Measurements from ENCODE around the gene ARSJ.
"Not testable (repeated sequence)": the region's sequence is repeated elsewhere in the genome, so short reads cannot be mapped to it uniquely, and the experiment has no call there.

Gene ARSJ

GRCh38 chr4:114012749-114013148 lies 33.3 kb upstream of the ARSJ start:
- H3K9me3 ChIP-seq (ENCODE audit: severe bottlenecking) = no peaks in the 10 kb centered on the region
- H3K27me3 ChIP-seq (ENCODE audit: insufficient read depth, low read depth, severe bottlenecking) = no peaks in the 10 kb centered on the region
- no peak for TF ChIP-seq CTCF (IDR thresholded peaks at IDR 0.05; ENCODE audit: low read depth, low read length)
- H3K4me3 ChIP-seq (ENCODE audit: low read depth, low read length) = no peak overlapping the region
- no peak overlapping the region for H3K27ac ChIP-seq
- no peak for DNase-seq
- H3K36me3 ChIP-seq = no peaks in the 10 kb centered on the region

- H3K27ac ChIP-seq = no peak overlapping the region
- no peaks in the 10 kb centered on the region for H3K9me3 ChIP-seq (ENCODE audit: severe bottlenecking)
- no peak for TF ChIP-seq CTCF (IDR thresholded peaks at IDR 0.05; ENCODE audit: low read depth, low read length)
- H3K36me3 ChIP-seq = no peaks in the 10 kb centered on the region
- no peak overlapping the region for H3K4me3 ChIP-seq (ENCODE audit: low read depth, low read length)
- no peaks in the 10 kb centered on the region for H3K27me3 ChIP-seq (ENCODE audit: insufficient read depth, low read depth, severe bottlenecking)
- DNase-seq = no peak
These were observed 26.4 kb upstream of the ARSJ start for GRCh38 chr4:114005569-114006442.

- H3K4me3 ChIP-seq (ENCODE audit: low read depth, low read length); H3K27ac ChIP-seq; DNase-seq; H3K9me3 ChIP-seq (ENCODE audit: severe bottlenecking); H3K36me3 ChIP-seq; H3K27me3 ChIP-seq (ENCODE audit: insufficient read depth, low read depth, severe bottlenecking): not testable (repeated sequence)
These were observed 25.2 kb upstream of the ARSJ start for GRCh38 chr4:114004483-114005226.

- DNase-seq = no peak
- no peak for TF ChIP-seq CTCF (IDR thresholded peaks at IDR 0.05; ENCODE audit: low read depth, low read length)
- no peak overlapping the region for H3K4me3 ChIP-seq (ENCODE audit: low read depth, low read length)
- no peaks in the 10 kb centered on the region for H3K27me3 ChIP-seq (ENCODE audit: insufficient read depth, low read depth, severe bottlenecking)
- no peak overlapping the region for H3K27ac ChIP-seq
- no peaks in the 10 kb centered on the region for H3K9me3 ChIP-seq (ENCODE audit: severe bottlenecking)
- no peaks in the 10 kb centered on the region for H3K36me3 ChIP-seq
These were observed 19.1 kb upstream of the ARSJ start for GRCh38 chr4:113998531-113998930.

GRCh38 chr4:113998079-113998478 lies 18.6 kb upstream of the ARSJ start:
- no peaks in the 10 kb centered on the region for H3K27me3 ChIP-seq (ENCODE audit: insufficient read depth, low read depth, severe bottlenecking)
- H3K27ac ChIP-seq = no peak overlapping the region
- no peak for TF ChIP-seq CTCF (IDR thresholded peaks at IDR 0.05; ENCODE audit: low read depth, low read length)
- no peak for DNase-seq
- no peak overlapping the region for H3K4me3 ChIP-seq (ENCODE audit: low read depth, low read length)
- H3K9me3 ChIP-seq (ENCODE audit: severe bottlenecking) = no peaks in the 10 kb centered on the region
- H3K36me3 ChIP-seq = no peaks in the 10 kb centered on the region

GRCh38 chr4:113997206-113997605 lies 17.8 kb upstream of the ARSJ start:
- Histone ChIP-seq H3K27me3 (ENCODE audit: insufficient read depth, low read depth, severe bottlenecking) (no peaks in the 10 kb centered on the region), H3K4me3 (ENCODE audit: low read depth, low read length) (no peak overlapping the region), H3K27ac (no peak overlapping the region), H3K9me3 (ENCODE audit: severe bottlenecking) (no peaks in the 10 kb centered on the region), H3K36me3 (no peaks in the 10 kb centered on the region)
- TF ChIP-seq CTCF (IDR thresholded peaks at IDR 0.05; ENCODE audit: low read depth, low read length) = no peak
- no peak for DNase-seq
